A673 (cell line): ENCODE results near the gene LEP. TPM values are rescaled to one million over a fixed set of nuclear protein-coding genes. Genes with fewer than 3 reads are reported as not detected.
A peak's percentile ranks its signal among the peaks of the same experiment; 100 is the strongest.

Experiments
- BruUV-seq: library from RNA; stranded (reverse); fragments of 400-500 nt; replicated peaks from 2 replicates; lab custom pipeline; 2021; lab: Mats Ljungman, UMichigan
- CTCF ChIA-PET: fragments of 300-600 bp; sonication (Branson Sonifier 250); formaldehyde crosslinking; loops from one replicate; lab custom pipeline; 2022; ENCODE audit warnings: antibody characterized with exemption; lab: Charles Lee
- POLR2A ChIA-PET: fragments of 300-600 bp; sonication (Branson Sonifier 250); formaldehyde crosslinking; loops from one replicate; lab custom pipeline; 2022; ENCODE audit warnings: antibody characterized with exemption; ENCODE audit not compliant: low non-redundant PET; lab: Charles Lee
- DNase-seq: peaks from one replicate; pipeline ENCODE4 v3.0.0-alpha.2; 2015; ENCODE audit warnings: low spot score
- H3K27ac ChIP-seq: fragments of 200-600 bp; sonication (generic); 2 replicates; pipeline ENCODE4 v1.5.1; 2016; ENCODE audit warnings: mixed run types, low read depth, mild to moderate bottlenecking, mixed read lengths, antibody characterized with exemption, low read length; ENCODE audit not compliant: poor library complexity, severe bottlenecking
- H3K27me3 ChIP-seq: fragments of 200-600 bp; sonication (generic); replicated peaks from 2 replicates; pipeline ENCODE4 v1.6.1; 2017; ENCODE audit warnings: mixed run types, low read depth, mild to moderate bottlenecking, mixed read lengths, antibody characterized with exemption, low read length; ENCODE audit not compliant: insufficient read depth, poor library complexity
- H3K36me3 ChIP-seq: fragments of 200-600 bp; sonication (generic); 2 replicates; pipeline ENCODE4 v1.6.1; 2016; ENCODE audit warnings: mixed run types, mild to moderate bottlenecking, mixed read lengths, antibody characterized with exemption, low read length; ENCODE audit not compliant: insufficient read depth, poor library complexity, severe bottlenecking
- H3K4me1 ChIP-seq: fragments of 200-600 bp; sonication (generic); 2 replicates; pipeline ENCODE4 v1.6.1; 2017; ENCODE audit warnings: mixed run types, mild to moderate bottlenecking, mixed read lengths, antibody characterized with exemption, low read length; ENCODE audit not compliant: insufficient read depth, poor library complexity, severe bottlenecking
- H3K4me3 ChIP-seq: fragments of 200-600 bp; sonication (generic); 2 replicates; pipeline ENCODE4 v1.5.1; 2016; ENCODE audit warnings: low read depth, mixed run types, mild to moderate bottlenecking, mixed read lengths, low read length; ENCODE audit not compliant: poor library complexity, severe bottlenecking
- H3K9me3 ChIP-seq: fragments of 200-600 bp; sonication (generic); 2 replicates; pipeline ENCODE4 v1.6.1; 2016; ENCODE audit warnings: mixed run types, low read depth, mild to moderate bottlenecking, mixed read lengths, antibody characterized with exemption, low read length; ENCODE audit not compliant: poor library complexity, severe bottlenecking
- CTCF ChIP-seq: fragments of 300-800, 200-600 bp; sonication (generic); conservative IDR thresholded peaks from 2 replicates; pipeline ENCODE4 v1.5.1; 2017; ENCODE audit warnings: low read depth, mild to moderate bottlenecking, antibody characterized with exemption, low read length, moderate library complexity, mixed read lengths
- EZH2 ChIP-seq: fragments of 200-600 bp; sonication (generic); IDR thresholded peaks from 2 replicates; pipeline ENCODE4 v1.6.1; 2017; ENCODE audit warnings: borderline replicate concordance, low read depth, mild to moderate bottlenecking, mixed read lengths, antibody characterized with exemption, low read length; ENCODE audit not compliant: poor library complexity, severe bottlenecking
- intact Hi-C: fragments of 100-400 bp; cut with micrococcal nuclease; formaldehyde crosslinking; loops from one replicate; pipeline ENCODE4 v1.10.0; 2022; ENCODE audit not compliant: unreplicated experiment
- total RNA-seq: library from RNA; stranded (reverse); gene quantifications from 2 replicates; pipeline ENCODE4 v1.2.3, GENCODE V29; 2021

Gene LEP
- total RNA-seq, 1 experiment from 2014 or later: not detected

- Histone ChIP-seq H3K4me1 (no peaks in the 10 kb centered on the region), H3K4me3 (no peak overlapping the region), H3K36me3 (no peaks in the 10 kb centered on the region), H3K27ac (no peak overlapping the region), H3K27me3 (no peaks in the 10 kb centered on the region), H3K9me3 (no peaks in the 10 kb centered on the region)
- CTCF ChIA-PET: no interaction called here
- DNase-seq: peak; percentile 30
- TF ChIP-seq CTCF: no peak
- intact Hi-C loops: no loop called here
- no TSS peak for BruUV-seq
- POLR2A ChIA-PET: no interaction called here
Measured at GRCh38 chr7:128247640-128248194, 6.6 kb downstream of the LEP start.

DNA sequence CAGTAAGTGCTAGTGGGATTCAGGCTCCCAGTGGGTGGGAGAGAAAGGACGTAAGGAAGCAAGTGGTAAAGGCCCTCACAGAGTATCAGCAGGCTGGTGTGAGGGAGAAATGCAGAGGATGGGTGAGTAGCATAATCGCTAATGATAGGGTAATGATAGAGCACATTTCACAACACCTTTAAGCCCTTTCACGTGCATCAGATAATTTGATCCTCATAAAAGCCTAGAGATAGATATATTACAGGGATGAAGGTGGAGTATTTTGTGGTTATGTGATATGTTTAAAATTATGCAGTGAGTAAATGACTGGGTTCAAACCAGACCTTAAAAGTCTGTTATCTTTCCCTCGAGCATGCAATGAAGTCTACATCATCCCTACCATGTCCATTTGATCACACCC is 10.3 kb downstream of the LEP start:
- TF ChIP-seq EZH2: no peak
- no peak for TF ChIP-seq CTCF
- no peak for DNase-seq
- H3K27ac ChIP-seq: no peak overlapping the region
- no peak overlapping the region for H3K4me3 ChIP-seq
- BruUV-seq: no TSS peak
- H3K27me3 ChIP-seq: no peaks in the 10 kb centered on the region
- intact Hi-C loops: no loop called here
- CTCF ChIA-PET: no interaction called here
- H3K4me1 ChIP-seq: no peaks in the 10 kb centered on the region
- H3K9me3 ChIP-seq: no peaks in the 10 kb centered on the region
- no peaks in the 10 kb centered on the region for H3K36me3 ChIP-seq
- POLR2A ChIA-PET: no interaction called here

DNA sequence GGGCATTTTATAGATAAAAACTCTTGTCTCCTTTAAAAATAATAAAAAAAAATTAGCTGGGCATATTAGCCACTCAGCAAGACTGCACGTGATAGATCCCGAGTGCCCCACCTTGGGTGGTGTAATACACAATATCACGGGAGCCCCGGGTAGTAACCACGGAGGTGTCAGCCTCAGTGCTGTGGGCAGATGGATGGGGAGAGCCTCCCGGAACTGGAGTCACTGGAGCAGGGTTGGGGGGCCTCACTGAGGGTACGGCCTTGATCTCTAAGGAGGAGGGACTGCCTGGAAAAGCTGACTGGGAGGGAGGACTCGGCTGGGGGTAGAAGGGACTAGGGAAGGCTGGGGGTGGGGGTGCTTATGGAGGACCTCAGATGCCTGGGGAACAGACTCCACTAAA is 12.6 kb downstream of the LEP start:
- no peak for DNase-seq
- Histone ChIP-seq H3K9me3 (no peaks in the 10 kb centered on the region), H3K4me3 (no peak overlapping the region), H3K27me3 (no peaks in the 10 kb centered on the region), H3K27ac (no peak overlapping the region), H3K4me1 (no peaks in the 10 kb centered on the region), H3K36me3 (no peaks in the 10 kb centered on the region)
- POLR2A ChIA-PET: no interaction called here
- CTCF ChIA-PET: no interaction called here
- BruUV-seq: no TSS peak
- intact Hi-C loops: no loop called here
- no peak for TF ChIP-seq CTCF
- no peak for TF ChIP-seq EZH2
